IMR-90 (cell line): Measurements from ENCODE around the gene OXCT2. TPM values are rescaled to one million over a fixed set of nuclear protein-coding genes. Genes with fewer than 3 reads are reported as not detected.

Source experiments
- ATAC-seq: fragments of 200-7000 bp; cut with Tn5 transposase; 2 replicates; pipeline ENCODE4 v1.9.1; 2020; ENCODE audit warnings: low read depth, mild to moderate bottlenecking, moderate library complexity
- BruUV-seq: library from RNA; stranded (reverse); fragments of 400-500 nt; replicated peaks from 2 replicates; lab custom pipeline; 2021; lab: Mats Ljungman, UMichigan
- CTCF ChIA-PET: fragments of 300-600 bp; formaldehyde crosslinking; extraction: SDS; loops from one replicate; lab custom pipeline; 2021; ENCODE audit warnings: antibody characterized with exemption; lab: Yijun Ruan, JAX
- POLR2A ChIA-PET: fragments of 300-600 bp; sonication (Branson Sonifier 250); formaldehyde crosslinking; loops from one replicate; lab custom pipeline; 2022; ENCODE audit warnings: antibody characterized with exemption; ENCODE audit not compliant: unreplicated experiment; lab: Charles Lee
- DNase-seq: peaks from one replicate; pipeline ENCODE4 v3.0.0; 2013
- H2AFZ ChIP-seq: replicated peaks from 2 replicates; pipeline ENCODE3; 2013; ENCODE audit warnings: low read length, mild to moderate bottlenecking; ENCODE audit not compliant: poor library complexity
- H2AK5ac ChIP-seq: 2 replicates; pipeline ENCODE4 v1.6.1; 2013; ENCODE audit warnings: low read depth, low read length, inconsistent platforms
- H2AK9ac ChIP-seq: replicated peaks from 2 replicates; pipeline ENCODE3; 2013; ENCODE audit warnings: mild to moderate bottlenecking, low read depth, low read length, moderate library complexity; ENCODE audit not compliant: poor library complexity
- H2BK120ac ChIP-seq: 2 replicates; pipeline ENCODE4 v1.6.1; 2013; ENCODE audit warnings: low read depth, low read length, inconsistent platforms
- H2BK15ac ChIP-seq: 3 replicates; pipeline ENCODE4 v1.6.1; 2013; ENCODE audit warnings: low read depth, low read length, inconsistent platforms
- H2BK20ac ChIP-seq: 2 replicates; pipeline ENCODE4 v1.6.1; 2013; ENCODE audit warnings: low read depth, mild to moderate bottlenecking, inconsistent platforms, low read length, moderate library complexity
- H2BK5ac ChIP-seq: 2 replicates; pipeline ENCODE4 v1.6.1; 2013; ENCODE audit warnings: mild to moderate bottlenecking, low read depth, low read length, inconsistent platforms; ENCODE audit not compliant: poor library complexity, severe bottlenecking
- H3K14ac ChIP-seq: replicated peaks from 2 replicates; pipeline ENCODE4 v1.6.1; 2013; ENCODE audit warnings: low read depth, low read length, inconsistent platforms
- H3K18ac ChIP-seq: 2 replicates; pipeline ENCODE4 v1.6.1; 2013; ENCODE audit warnings: low read depth, low read length, control low read depth
- H3K23ac ChIP-seq: 2 replicates; pipeline ENCODE4 v1.6.1; 2013; ENCODE audit warnings: low read depth, low read length, inconsistent platforms
- H3K27ac ChIP-seq: 2 replicates; pipeline ENCODE4 v1.5.1; 2013; ENCODE audit warnings: mild to moderate bottlenecking, control low read depth, low read length; ENCODE audit not compliant: insufficient read depth
- H3K27me3 ChIP-seq: 2 replicates; pipeline ENCODE4 v1.6.1; 2013; ENCODE audit warnings: low read length; ENCODE audit not compliant: control insufficient read depth, insufficient read depth
- H3K36me3 ChIP-seq: 2 replicates; pipeline ENCODE4 v1.6.1; 2013; ENCODE audit warnings: low read length, mixed read lengths; ENCODE audit not compliant: control insufficient read depth, insufficient read depth
- H3K4ac ChIP-seq: 2 replicates; pipeline ENCODE4 v1.6.1; 2013; ENCODE audit warnings: low read depth, low read length, inconsistent platforms
- H3K4me1 ChIP-seq: 2 replicates; pipeline ENCODE4 v1.6.1; 2013; ENCODE audit warnings: low read length, mixed read lengths; ENCODE audit not compliant: control insufficient read depth, insufficient read depth
- H3K4me2 ChIP-seq: 2 replicates; pipeline ENCODE4 v1.6.1; 2013; ENCODE audit warnings: low read depth, mild to moderate bottlenecking, control low read depth, low read length, moderate library complexity
- H3K4me3 ChIP-seq: 2 replicates; pipeline ENCODE4 v1.5.1; 2013; ENCODE audit warnings: low read depth, mild to moderate bottlenecking, control low read depth, low read length, moderate library complexity; ENCODE audit not compliant: insufficient read depth
- H3K56ac ChIP-seq: 2 replicates; pipeline ENCODE4 v1.6.1; 2013; ENCODE audit warnings: low read length, inconsistent platforms; ENCODE audit not compliant: insufficient read depth; ENCODE audit errors: extremely low read depth
- H3K79me1 ChIP-seq, 2 experiments: 2 replicates each; pipeline ENCODE4 v1.6.1; 2013; ENCODE audit warnings: low read length in 2 of 2, inconsistent platforms in 1 of 2, low read depth in 1 of 2
- H3K9ac ChIP-seq: 2 replicates; pipeline ENCODE4 v1.6.1; 2013; ENCODE audit warnings: low read depth, low read length, control low read depth
- H3K9me1 ChIP-seq: 2 replicates; pipeline ENCODE4 v1.6.1; 2013; ENCODE audit warnings: low read length, inconsistent platforms; ENCODE audit not compliant: insufficient read depth
- H3K9me3 ChIP-seq: 2 replicates; pipeline ENCODE4 v1.6.1; 2013; ENCODE audit warnings: low read length; ENCODE audit not compliant: control insufficient read depth, insufficient read depth
- H4K20me1 ChIP-seq: 2 replicates; pipeline ENCODE4 v1.6.1; 2013; ENCODE audit warnings: low read length, inconsistent platforms; ENCODE audit not compliant: insufficient read depth
- H4K5ac ChIP-seq: 2 replicates; pipeline ENCODE4 v1.6.1; 2013; ENCODE audit warnings: mild to moderate bottlenecking, low read depth, low read length, control low read depth
- H4K8ac ChIP-seq, 2 experiments: 2 replicates each; pipeline ENCODE4 v1.6.1; 2013; ENCODE audit warnings: low read depth in 2 of 2, low read length in 2 of 2, control low read depth in 1 of 2, inconsistent platforms in 1 of 2
- H4K91ac ChIP-seq: 2 replicates; pipeline ENCODE4 v1.6.1; 2013; ENCODE audit warnings: low read depth, low read length, inconsistent platforms; ENCODE audit not compliant: insufficient read depth
- BHLHE40 ChIP-seq: fragments of 150-350 bp; IDR thresholded peaks from 2 replicates; pipeline ENCODE4 v1.6.1; 2016; ENCODE audit warnings: mild to moderate bottlenecking, low read depth, low read length
- CEBPB ChIP-seq: IDR thresholded peaks from 2 replicates; pipeline ENCODE4 v1.6.1; 2012; ENCODE audit warnings: low read depth, low read length, improper control_type of control experiment
- CHD1 ChIP-seq: IDR thresholded peaks from 2 replicates; pipeline ENCODE4 v1.6.1; 2012; ENCODE audit warnings: low read depth, low read length, improper control_type of control experiment
- MAZ ChIP-seq: IDR thresholded peaks from 2 replicates; pipeline ENCODE4 v1.6.1; 2012; ENCODE audit warnings: low read depth, mild to moderate bottlenecking, low read length, improper control_type of control experiment, moderate library complexity, borderline replicate concordance
- MXI1 ChIP-seq: IDR thresholded peaks from 2 replicates; pipeline ENCODE4 v1.6.1; 2012; ENCODE audit warnings: low read depth, mild to moderate bottlenecking, low read length, moderate library complexity, borderline replicate concordance
- NFE2L2 ChIP-seq: fragments of 150-350 bp; IDR thresholded peaks from 2 replicates; pipeline ENCODE4 v1.6.1; 2016; ENCODE audit warnings: low read depth, mild to moderate bottlenecking, low read length
- POLR2A ChIP-seq: IDR thresholded peaks from 2 replicates; pipeline ENCODE4 v1.6.1; 2012; ENCODE audit warnings: mild to moderate bottlenecking, low read depth, low read length
- RAD21 ChIP-seq: IDR thresholded peaks from 2 replicates; pipeline ENCODE4 v1.6.1; 2012; ENCODE audit warnings: low read length, improper control_type of control experiment
- USF2 ChIP-seq: fragments of 150-350 bp; IDR thresholded peaks from 2 replicates; pipeline ENCODE4 v1.6.1; 2017; ENCODE audit warnings: mild to moderate bottlenecking, antibody characterized with exemption, low read length, low read depth
- WGBS, 2 experiments: methylation state at CpG; one replicate each; pipeline versions ENCODE4 v1.1.5 to v1.1.7; 2013; ENCODE audit warnings: missing lambda C conversion rate in 2 of 2; ENCODE audit not compliant: insufficient read length in 1 of 2; ENCODE audit errors: extremely low coverage in 2 of 2; 5-methylcytosine and 5-hydroxymethylcytosine counted together
- dilution Hi-C: fragments of 300-500 bp; cut with HindIII; formaldehyde crosslinking; loops from one replicate; pipeline ENCODE4 v1.14.3; 2018; ENCODE audit warnings: low sequenced_read_pairs; ENCODE audit not compliant: unreplicated experiment
- in situ Hi-C: fragments of 300-500 bp; cut with MboI; formaldehyde crosslinking; loops from 3 replicates; pipeline ENCODE4 v1.14.3; 2019; ENCODE audit warnings: low sequenced_read_pairs, inconsistent platforms, mixed read lengths
- intact Hi-C: fragments of 100-400 bp; cut with micrococcal nuclease; formaldehyde crosslinking; loops from 2 replicates; pipeline ENCODE4 v1.10.0; 2022
- polyA plus RNA-seq, 3 experiments: library from polyadenylated mRNA; depleted of rRNA; stranded (reverse); fragments of >200 nt; gene quantifications; 2 replicates each; pipeline ENCODE4 v1.2.3, GENCODE V29; 2012; ENCODE audit warnings: low replicate concordance in 1 of 3
- total RNA-seq: library from RNA; depleted of rRNA; stranded (reverse); fragments of >200 nt; gene quantifications from 2 replicates; pipeline ENCODE4 v1.2.3, GENCODE V29; 2012
- TF ChIP-seq, protein P1 (sequence below): conservative IDR thresholded peaks from 2 replicates; pipeline ENCODE4 v1.5.1; 2012; ENCODE audit warnings: mild to moderate bottlenecking, low read depth, low read length, improper control_type of control experiment

Gene OXCT2
- total and polyA plus RNA-seq, 2 of the 4 experiments (the other 2 are of a cell fraction): 0.18 to 0.22 TPM

- no peak for TF ChIP-seq BHLHE40
- TF ChIP-seq CEBPB: no peak
Observed at GRCh38 chr1:39753132-39754025, 17.8 kb downstream of the OXCT2 start (continued).

DNA sequence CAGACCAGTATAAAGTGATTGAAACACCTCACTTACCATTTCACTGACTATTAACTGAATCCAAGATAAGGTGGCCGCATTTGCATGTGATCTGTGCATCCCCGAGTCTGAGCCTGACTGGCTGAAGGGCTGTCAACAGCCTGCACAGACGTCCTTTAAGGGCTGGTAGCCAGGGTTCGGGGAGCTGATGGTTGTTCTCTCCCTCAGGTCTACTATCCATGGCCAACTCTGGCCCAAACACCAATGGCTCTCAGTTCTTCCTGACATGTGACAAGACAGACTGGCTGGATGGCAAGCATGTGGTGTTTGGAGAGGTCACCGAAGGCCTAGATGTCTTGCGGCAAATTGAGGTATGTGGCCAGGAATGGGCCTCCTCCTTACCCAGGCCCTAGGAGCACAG lies 18.4 kb downstream of the OXCT2 start:
- dilution Hi-C loops (no loop called here), in situ Hi-C loops (no loop called here), intact Hi-C loops (no loop called here)
- no peak overlapping the region for H3K23ac ChIP-seq
- no peak overlapping the region for H3K27ac ChIP-seq
- ChIA-PET POLR2A (no interaction called here), CTCF (interaction anchor here (0.8 kb wide), 1 partner anchor 47 kb away, joined by 3 read pairs; no protein-coding TSS in a partner anchor)
- H2AFZ ChIP-seq: no peak overlapping the region
- no peak overlapping the region for H4K5ac ChIP-seq
- DNase-seq: no peak
- TF ChIP-seq MXI1: no peak
- no peak for TF ChIP-seq USF2
- TF ChIP-seq RAD21: no peak
- TF ChIP-seq CEBPB: no peak
- TF ChIP-seq, protein P1, sequence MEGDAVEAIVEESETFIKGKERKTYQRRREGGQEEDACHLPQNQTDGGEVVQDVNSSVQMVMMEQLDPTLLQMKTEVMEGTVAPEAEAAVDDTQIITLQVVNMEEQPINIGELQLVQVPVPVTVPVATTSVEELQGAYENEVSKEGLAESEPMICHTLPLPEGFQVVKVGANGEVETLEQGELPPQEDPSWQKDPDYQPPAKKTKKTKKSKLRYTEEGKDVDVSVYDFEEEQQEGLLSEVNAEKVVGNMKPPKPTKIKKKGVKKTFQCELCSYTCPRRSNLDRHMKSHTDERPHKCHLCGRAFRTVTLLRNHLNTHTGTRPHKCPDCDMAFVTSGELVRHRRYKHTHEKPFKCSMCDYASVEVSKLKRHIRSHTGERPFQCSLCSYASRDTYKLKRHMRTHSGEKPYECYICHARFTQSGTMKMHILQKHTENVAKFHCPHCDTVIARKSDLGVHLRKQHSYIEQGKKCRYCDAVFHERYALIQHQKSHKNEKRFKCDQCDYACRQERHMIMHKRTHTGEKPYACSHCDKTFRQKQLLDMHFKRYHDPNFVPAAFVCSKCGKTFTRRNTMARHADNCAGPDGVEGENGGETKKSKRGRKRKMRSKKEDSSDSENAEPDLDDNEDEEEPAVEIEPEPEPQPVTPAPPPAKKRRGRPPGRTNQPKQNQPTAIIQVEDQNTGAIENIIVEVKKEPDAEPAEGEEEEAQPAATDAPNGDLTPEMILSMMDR: no peak
- no peak for TF ChIP-seq NFE2L2
- no peak for TF ChIP-seq POLR2A
- TF ChIP-seq CHD1: no peak
- no peak for TF ChIP-seq MAZ
- TF ChIP-seq BHLHE40: no peak
- no peaks in the 10 kb centered on the region for H3K9me3 ChIP-seq
- no peak overlapping the region for H3K9ac ChIP-seq
- BruUV-seq: no TSS peak
- H2AK9ac ChIP-seq: no peak overlapping the region
- no peak for ATAC-seq
- H3K4me3 ChIP-seq: no peak overlapping the region
- H3K4me1 ChIP-seq: no peaks in the 10 kb centered on the region; the same call in 1 of the 2 replicates
- peaks cover 61% of the 10 kb centered on the region for H3K36me3 ChIP-seq
- no peak overlapping the region for H3K4ac ChIP-seq
- no peak overlapping the region for H3K4me2 ChIP-seq
- H2BK120ac ChIP-seq: no peak overlapping the region
- 100% methylated on average over 1 of the region's 6 CpGs; no CpG with 5 or more reads in 1 of the 2 experiments for WGBS, 2 experiments
- no peak overlapping the region for H2BK20ac ChIP-seq
- no peak overlapping the region for H3K18ac ChIP-seq
- H2AK5ac ChIP-seq: no peak overlapping the region
- no peak overlapping the region for H4K8ac ChIP-seq
- H3K9me1 ChIP-seq: 0 out of 2 replicates have a peak, but pooled peaks cover 4% of the 10 kb centered on the region
- H2BK5ac ChIP-seq: no peak overlapping the region
- no peak overlapping the region for H3K14ac ChIP-seq
- H3K79me1 ChIP-seq: 0 out of 4 replicates have a peak, but pooled peaks cover 0 to 3% of the 10 kb centered on the region in 2 experiments
- no peak overlapping the region for H4K91ac ChIP-seq
- no peaks in the 10 kb centered on the region for H3K27me3 ChIP-seq
- H4K20me1 ChIP-seq: no peaks in the 10 kb centered on the region
- no peak overlapping the region for H3K56ac ChIP-seq
- no peak overlapping the region for H2BK15ac ChIP-seq
